EH (cell line): Measurements from ENCODE around the gene NPL.
A peak's percentile ranks its signal among the peaks of the same experiment; 100 is the strongest.

ENCODE experiments used
- DNase-seq: peaks from one replicate; pipeline ENCODE4 v3.0.0-alpha.2; 2015; ENCODE audit warnings: low read depth

Gene NPL

GRCh38 chr1:182779530-182779929 is 10.0 kb upstream of the NPL start:
- DNase-seq = no peak

- DNase-seq = peak; percentile 65
Observed at GRCh38 chr1:182781841-182782586, 7.6 kb upstream of the NPL start.

GRCh38 chr1:182782587-182782913 is 7.0 kb upstream of the NPL start:
- no peak for DNase-seq

GRCh38 chr1:182783068-182783467 is 6.5 kb upstream of the NPL start:
- no peak for DNase-seq

- peak; percentile 62 for DNase-seq
Observed at GRCh38 chr1:182784556-182785171, 4.9 kb upstream of the NPL start.

GRCh38 chr1:182785181-182785580 is 4.4 kb upstream of the NPL start:
- DNase-seq = no peak

GRCh38 chr1:182786223-182786994 is 3.2 kb upstream of the NPL start:
- DNase-seq = peak; percentile 74

GRCh38 chr1:182786995-182787324 is 2.6 kb upstream of the NPL start:
- no peak for DNase-seq

GRCh38 chr1:182791281-182792179 is 2.0 kb downstream of the NPL start:
- DNase-seq = no peak

- no peak for DNase-seq
Observed at GRCh38 chr1:182794091-182794490, 4.5 kb downstream of the NPL start.

GRCh38 chr1:182794676-182795201 is 5.2 kb downstream of the NPL start:
- no peak for DNase-seq

GRCh38 chr1:182795563-182796228 is 6.1 kb downstream of the NPL start:
- DNase-seq = no peak

- no peak for DNase-seq
Observed at GRCh38 chr1:182802006-182802803, 12.6 kb downstream of the NPL start.

- no peak for DNase-seq
Observed at GRCh38 chr1:182803846-182804245, 14.3 kb downstream of the NPL start.

- DNase-seq = no peak
Observed at GRCh38 chr1:182806015-182806678, 16.6 kb downstream of the NPL start.

- no peak for DNase-seq
Observed at GRCh38 chr1:182807907-182808306, 18.3 kb downstream of the NPL start.

- DNase-seq = peak; percentile 24
Observed at GRCh38 chr1:182809414-182809957, 19.9 kb downstream of the NPL start.

- no peak for DNase-seq
Observed at GRCh38 chr1:182811975-182812722, 22.6 kb downstream of the NPL start.

- DNase-seq = no peak
Observed at GRCh38 chr1:182816863-182817262, 27.3 kb downstream of the NPL start.
